ENCODE data around the gene WDFY3.

WDFY3 gene

GRCh38 chr4:84661191-84661939 lies 305.1 kb downstream of the WDFY3 start:
- no peak for DNase-seq

GRCh38 chr4:84660606-84661005 lies 305.9 kb downstream of the WDFY3 start:
- DNase-seq: no peak

- no peak for DNase-seq
These were observed 314.0 kb downstream of the WDFY3 start for GRCh38 chr4:84652478-84652877.

- no peak for DNase-seq
These were observed 315.0 kb downstream of the WDFY3 start for GRCh38 chr4:84651499-84651898.

GRCh38 chr4:84648863-84649647 lies 317.4 kb downstream of the WDFY3 start:
- DNase-seq: no peak

GRCh38 chr4:84648178-84648577 lies 318.3 kb downstream of the WDFY3 start:
- no peak for DNase-seq

GRCh38 chr4:84647312-84647884 lies 319.1 kb downstream of the WDFY3 start:
- no peak for DNase-seq

- DNase-seq: no peak
These were observed 322.4 kb downstream of the WDFY3 start for GRCh38 chr4:84644087-84644486.

GRCh38 chr4:84639145-84639544 lies 327.3 kb downstream of the WDFY3 start:
- DNase-seq: no peak

GRCh38 chr4:84638092-84638491 lies 328.4 kb downstream of the WDFY3 start:
- no peak for DNase-seq

- no peak for DNase-seq
These were observed 331.5 kb downstream of the WDFY3 start for GRCh38 chr4:84634961-84635360.

GRCh38 chr4:84632092-84632491 lies 334.4 kb downstream of the WDFY3 start:
- DNase-seq: no peak

- DNase-seq: no peak
These were observed 334.9 kb downstream of the WDFY3 start for GRCh38 chr4:84631573-84631972.

GRCh38 chr4:84626673-84627072 lies 339.8 kb downstream of the WDFY3 start:
- no peak for DNase-seq

- DNase-seq: no peak
These were observed 342.8 kb downstream of the WDFY3 start for GRCh38 chr4:84623661-84624060.

GRCh38 chr4:84622959-84623358 lies 343.5 kb downstream of the WDFY3 start:
- no peak for DNase-seq

All from DMS79 (cell line).